Ovary (tissue), 9 donors: ENCODE measurements around the gene SYVN1. TPM values are rescaled to one million over a fixed set of nuclear protein-coding genes. Genes with fewer than 3 reads are reported as not detected.
"Not testable (repeated sequence)": the region's sequence is repeated elsewhere in the genome, so short reads cannot be mapped to it uniquely, and the experiment has no call there.

Source experiments
- DNase-seq, 5 donors: peaks; one replicate each; pipeline ENCODE4 v3.0.0-alpha.2; 2019 to 2020
- H3K27ac ChIP-seq, 2 donors: fragments of 200-600 bp; one replicate each; pipeline versions ENCODE4 v1.5.1 to v1.8.0; 2019 to 2022
- H3K27me3 ChIP-seq: fragments of 200-600 bp; one replicate; pipeline ENCODE4 v1.8.0; 2022
- H3K36me3 ChIP-seq: fragments of 200-600 bp; sonication (generic); one replicate; pipeline ENCODE4 v1.5.1; 2019
- H3K4me1 ChIP-seq: one replicate; pipeline ENCODE4 v1.8.1; 2013; ENCODE audit warnings: mild to moderate bottlenecking, moderate library complexity; ENCODE audit not compliant: insufficient read depth
- H3K4me3 ChIP-seq: fragments of 200-600 bp; sonication (generic); one replicate; pipeline ENCODE4 v1.5.1; 2017
- H3K9me3 ChIP-seq, 2 donors: fragments of 200-600 bp in 1 of 2; sonication (generic) in 1 of 2; one replicate each; pipeline versions ENCODE4 v1.5.1 to v1.8.1; 2013 to 2019; ENCODE audit warnings: mild to moderate bottlenecking in 1 of 2, moderate library complexity in 1 of 2
- EP300 ChIP-seq: sonication (generic); formaldehyde crosslinking; IDR thresholded peaks from one replicate; pipeline ENCODE4 v1.6.1; 2017; ENCODE audit warnings: antibody characterized with exemption
- POLR2A ChIP-seq: fragments of 450-650 bp; IDR thresholded peaks from one replicate; pipeline ENCODE4 v1.6.1; 2017; ENCODE audit warnings: antibody characterized with exemption, mild to moderate bottlenecking, moderate library complexity
- WGBS, 3 donors: extraction: QIAGEN DNeasy Blood & Tissue Kit in 1 of 3; methylation state at CpG; one replicate each; pipeline versions ENCODE4 v1.1.5 to v1.1.7; 2013 to 2017; 5-methylcytosine and 5-hydroxymethylcytosine counted together
- intact Hi-C, 4 donors: fragments of 100-400 bp; cut with DNase I; formaldehyde crosslinking; loops; one replicate each; pipeline versions ENCODE4 v1.11.0 to v1.15.1; 2022 to 2023
- polyA plus RNA-seq, 2 donors: library from polyadenylated mRNA; stranded (reverse); fragments of 200-250 nt in 1 of 2; fragments of 350-450 nt in 1 of 2; fragmentation: Illumina TruSeq in 1 of 2; extraction: RNeasy Lipid Tissue Mini Kit (QIAGEN cat#74804) in 1 of 2; gene quantifications; one replicate each; pipeline ENCODE4 v1.2.3, GENCODE V29; 2013 to 2014
- total RNA-seq, 7 donors: library from RNA; depleted of rRNA in 2 of 7; stranded (reverse); fragments of >200 nt in 2 of 7; fragmentation: NEBNext Ultra II Directional in 3 of 7; extraction: Animal tissue kit (Norgen Biotek cat#: 25700) in 3 of 7; gene quantifications; one replicate each; pipeline versions ENCODE4 v1.1.0 to v1.2.4, GENCODE V29; 2016 to 2023
- TF ChIP-seq, protein P1 (sequence below), 3 donors: fragments of 450-650 bp in 2 of 3; fragments of 200-600 bp in 1 of 3; IDR thresholded peaks; one replicate each; pipeline versions ENCODE4 v1.5.1 to v1.8.0; 2016 to 2022; ENCODE audit warnings: antibody characterized with exemption in 3 of 3, mild to moderate bottlenecking in 1 of 3
- donor health status: DM: no; HTN: no; CAD: no; lungs with moderate emphysema.
- donor health status: DM: no; HTN: no; CAD: no.
- donor health status: Bipolar disorder and iron deficiency.
- donor health status: DM: yes; HTN: yes; CAD: no.
- donor health status: DM: no; HTN: no; CAD: no.
- donor health status: DM: yes; HTN: yes; CAD: no.

The SYVN1 gene
- total and polyA plus RNA-seq, 9 donors: 21.1 to 73.0 (median 53.3) TPM

DNA sequence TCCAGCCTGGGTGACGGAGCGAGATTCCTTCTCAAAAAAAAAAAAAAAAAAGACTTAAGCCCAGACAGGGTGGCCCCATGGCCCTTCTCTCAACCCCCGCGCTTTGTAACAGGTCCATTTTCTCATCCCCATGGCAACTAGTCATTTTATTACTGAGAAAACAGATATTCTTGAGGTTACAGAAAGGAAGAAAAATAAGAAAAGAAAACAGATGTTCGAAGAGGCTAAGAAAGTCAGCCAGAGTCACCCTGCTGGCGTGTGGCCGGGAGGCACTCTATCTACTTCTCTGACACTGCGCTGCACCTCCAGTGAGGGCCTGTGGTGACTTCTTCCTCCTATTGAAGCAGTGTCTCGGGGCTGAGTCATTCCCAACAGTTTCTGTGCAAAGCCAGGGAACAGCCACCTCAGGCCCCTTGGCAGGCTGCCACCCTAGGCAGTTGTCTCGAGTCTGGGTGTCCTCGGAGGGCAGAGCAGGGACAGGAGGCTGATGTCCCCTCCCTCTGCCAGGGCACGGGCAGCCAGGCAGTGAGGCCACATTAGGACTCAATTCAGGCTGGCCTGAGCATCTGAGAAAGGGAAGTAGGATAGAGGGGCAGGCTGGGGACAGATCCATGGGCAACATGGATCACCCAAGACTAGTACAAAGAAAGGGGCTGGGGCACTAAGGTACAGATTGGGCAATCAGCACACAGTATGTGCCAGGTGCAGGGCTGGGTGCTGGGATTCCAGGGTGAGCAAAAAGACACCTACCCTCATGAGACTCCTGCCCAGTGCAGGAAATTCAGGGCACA, 16.4 kb upstream of the SYVN1 start:
- H3K4me3 ChIP-seq: no peak overlapping the region
- H3K27ac ChIP-seq: peak overlapping the region in 1 of 2 donors; percentile 60
- peak; percentile 50 to 77 (median 65) for DNase-seq
- H3K9me3 ChIP-seq: peaks cover 0 to 3% of the 10 kb centered on the region in 2 donors
- TF ChIP-seq EP300 (no peak), POLR2A (no peak)
- TF ChIP-seq, protein P1, sequence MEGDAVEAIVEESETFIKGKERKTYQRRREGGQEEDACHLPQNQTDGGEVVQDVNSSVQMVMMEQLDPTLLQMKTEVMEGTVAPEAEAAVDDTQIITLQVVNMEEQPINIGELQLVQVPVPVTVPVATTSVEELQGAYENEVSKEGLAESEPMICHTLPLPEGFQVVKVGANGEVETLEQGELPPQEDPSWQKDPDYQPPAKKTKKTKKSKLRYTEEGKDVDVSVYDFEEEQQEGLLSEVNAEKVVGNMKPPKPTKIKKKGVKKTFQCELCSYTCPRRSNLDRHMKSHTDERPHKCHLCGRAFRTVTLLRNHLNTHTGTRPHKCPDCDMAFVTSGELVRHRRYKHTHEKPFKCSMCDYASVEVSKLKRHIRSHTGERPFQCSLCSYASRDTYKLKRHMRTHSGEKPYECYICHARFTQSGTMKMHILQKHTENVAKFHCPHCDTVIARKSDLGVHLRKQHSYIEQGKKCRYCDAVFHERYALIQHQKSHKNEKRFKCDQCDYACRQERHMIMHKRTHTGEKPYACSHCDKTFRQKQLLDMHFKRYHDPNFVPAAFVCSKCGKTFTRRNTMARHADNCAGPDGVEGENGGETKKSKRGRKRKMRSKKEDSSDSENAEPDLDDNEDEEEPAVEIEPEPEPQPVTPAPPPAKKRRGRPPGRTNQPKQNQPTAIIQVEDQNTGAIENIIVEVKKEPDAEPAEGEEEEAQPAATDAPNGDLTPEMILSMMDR (IDR thresholded peaks at IDR 0.05): no peak
- H3K36me3 ChIP-seq: no peaks in the 10 kb centered on the region
- H3K4me1 ChIP-seq: no peaks in the 10 kb centered on the region
- no peaks in the 10 kb centered on the region for H3K27me3 ChIP-seq
- intact Hi-C loops: no loop called here
- WGBS, 3 donors: 10 to 15% (median 13%) methylated on average over 12 of the region's 12 CpGs

DNA sequence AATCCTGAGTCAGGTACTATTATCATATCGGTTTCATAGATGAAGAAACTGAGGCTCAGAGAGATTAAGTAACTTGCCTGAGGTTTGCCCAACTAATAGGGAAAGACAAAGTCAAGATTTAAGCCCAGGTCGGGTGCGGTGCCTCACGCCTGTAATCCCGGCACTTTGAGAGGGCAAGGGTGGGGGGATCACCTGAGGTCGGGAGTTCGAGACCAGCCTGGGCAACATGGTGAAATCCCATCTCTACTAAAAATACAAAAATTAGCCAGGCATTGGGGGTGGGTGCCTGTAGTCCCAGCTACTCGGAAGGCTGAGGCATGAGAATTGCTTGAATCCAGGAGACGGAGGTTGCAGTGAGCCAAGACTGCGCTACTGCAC, 15.8 kb upstream of the SYVN1 start:
- H3K9me3 ChIP-seq, H3K4me3 ChIP-seq, H3K36me3 ChIP-seq, intact Hi-C loops, H3K4me1 ChIP-seq, DNase-seq, H3K27me3 ChIP-seq: not testable (repeated sequence)
- WGBS, 3 donors: 58 to 65% (median 62%) methylated on average over 10 of the region's 10 CpGs
- peak overlapping the region in 1 of 2 donors; percentile 60 for H3K27ac ChIP-seq

DNA sequence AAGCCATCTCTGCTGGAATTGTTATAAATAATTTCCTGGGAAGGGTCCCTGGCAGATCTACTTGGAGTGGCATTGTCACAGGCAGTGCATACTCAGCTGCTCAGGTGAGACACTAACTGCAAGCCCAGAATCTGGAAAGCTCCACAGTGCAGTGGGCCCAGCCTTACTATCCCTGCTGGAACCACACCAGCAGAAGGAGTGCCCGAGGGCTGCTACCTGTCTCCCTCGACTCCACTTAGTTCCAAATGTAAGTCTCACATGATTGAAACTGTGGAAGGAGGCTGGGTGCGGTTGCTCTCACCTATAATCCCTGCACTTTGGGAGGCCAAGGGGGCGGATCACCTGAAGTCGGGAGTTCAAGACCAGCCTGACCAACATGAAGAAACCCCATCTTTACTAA, 14.3 kb upstream of the SYVN1 start:
- H3K27me3 ChIP-seq: no peaks in the 10 kb centered on the region
- DNase-seq: peak in 1 of 5 donors; percentile 4
- intact Hi-C loops: no loop called here
- TF ChIP-seq EP300 (no peak), POLR2A (no peak)
- TF ChIP-seq, protein P1 (IDR thresholded peaks at IDR 0.05): no peak
- peaks cover 0 to 3% of the 10 kb centered on the region in 2 donors for H3K9me3 ChIP-seq
- H3K4me3 ChIP-seq: no peak overlapping the region
- 76 to 92% (median 78%) methylated on average over 5 of the region's 5 CpGs for WGBS, 3 donors
- H3K27ac ChIP-seq: no peak overlapping the region
- H3K36me3 ChIP-seq: no peaks in the 10 kb centered on the region
- no peaks in the 10 kb centered on the region for H3K4me1 ChIP-seq

DNA sequence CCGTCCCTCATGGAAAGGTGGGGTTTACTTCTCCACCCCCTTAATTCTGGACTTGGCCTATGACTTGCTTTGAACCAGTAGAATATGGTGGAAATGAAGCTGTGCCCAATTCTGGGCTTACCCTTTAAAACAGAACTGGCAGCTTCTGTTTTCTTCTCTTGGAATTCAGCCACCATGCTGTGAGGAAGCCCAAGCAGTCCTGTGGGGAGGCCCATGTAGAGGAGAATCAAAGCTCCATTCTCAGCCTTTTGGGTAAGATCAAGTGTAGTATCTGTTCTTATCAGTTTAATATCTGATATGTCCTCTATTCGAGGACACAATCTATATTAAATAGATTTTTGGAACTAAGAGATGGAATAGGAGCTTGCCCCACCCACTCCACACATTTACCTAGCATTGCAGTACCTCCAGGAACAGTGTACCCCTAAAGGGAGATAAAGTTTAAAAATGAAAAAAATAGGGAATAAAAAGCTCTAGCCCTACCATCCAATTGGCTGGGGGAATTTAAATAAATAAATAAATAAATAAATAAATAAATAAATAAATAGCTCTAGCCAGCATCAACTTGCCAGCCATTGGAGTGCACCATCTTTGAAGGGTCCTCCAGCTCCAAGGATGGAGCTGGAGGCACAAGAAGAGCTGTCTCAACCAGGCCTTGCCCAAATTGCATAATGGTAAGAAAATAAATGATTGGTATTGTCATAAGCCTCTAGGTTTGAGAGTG, 13.2 kb upstream of the SYVN1 start:
- no peak for DNase-seq
- peaks cover 0 to 3% of the 10 kb centered on the region in 2 donors for H3K9me3 ChIP-seq
- H3K4me3 ChIP-seq: no peak overlapping the region
- intact Hi-C loops: no loop called here
- H3K27me3 ChIP-seq: no peaks in the 10 kb centered on the region
- H3K27ac ChIP-seq: no peak overlapping the region
- no peaks in the 10 kb centered on the region for H3K36me3 ChIP-seq
- 64 to 73% (median 67%) methylated on average over 2 of the region's 2 CpGs for WGBS, 3 donors
- no peaks in the 10 kb centered on the region for H3K4me1 ChIP-seq
- TF ChIP-seq POLR2A (no peak), EP300 (no peak)
- TF ChIP-seq, protein P1 (IDR thresholded peaks at IDR 0.05): no peak
